Dermis microvascular lymphatic vessel endothelial cell (primary cell): Measurements from ENCODE around the gene CCDC85C. TPM values are rescaled to one million over a fixed set of nuclear protein-coding genes. Genes with fewer than 3 reads are reported as not detected.

Experiments
- DNase-seq, 2 donors: peaks; one replicate each; pipeline versions ENCODE4 v3.0.0 to v3.0.0-alpha.2; 2010; ENCODE audit warnings: low read depth in 2 of 2
- total RNA-seq: library from RNA; depleted of rRNA; stranded (reverse); fragments of >200 nt; gene quantifications from 2 replicates; pipeline ENCODE4 v1.2.1, GENCODE V29; 2014

CCDC85C gene
- total RNA-seq, 1 donor from 2014 or later, result 5.5 TPM

GRCh38 chr14:99590746-99591555 is 13.1 kb downstream of the CCDC85C start:
- peak; percentile 73 to 87 for DNase-seq

DNA sequence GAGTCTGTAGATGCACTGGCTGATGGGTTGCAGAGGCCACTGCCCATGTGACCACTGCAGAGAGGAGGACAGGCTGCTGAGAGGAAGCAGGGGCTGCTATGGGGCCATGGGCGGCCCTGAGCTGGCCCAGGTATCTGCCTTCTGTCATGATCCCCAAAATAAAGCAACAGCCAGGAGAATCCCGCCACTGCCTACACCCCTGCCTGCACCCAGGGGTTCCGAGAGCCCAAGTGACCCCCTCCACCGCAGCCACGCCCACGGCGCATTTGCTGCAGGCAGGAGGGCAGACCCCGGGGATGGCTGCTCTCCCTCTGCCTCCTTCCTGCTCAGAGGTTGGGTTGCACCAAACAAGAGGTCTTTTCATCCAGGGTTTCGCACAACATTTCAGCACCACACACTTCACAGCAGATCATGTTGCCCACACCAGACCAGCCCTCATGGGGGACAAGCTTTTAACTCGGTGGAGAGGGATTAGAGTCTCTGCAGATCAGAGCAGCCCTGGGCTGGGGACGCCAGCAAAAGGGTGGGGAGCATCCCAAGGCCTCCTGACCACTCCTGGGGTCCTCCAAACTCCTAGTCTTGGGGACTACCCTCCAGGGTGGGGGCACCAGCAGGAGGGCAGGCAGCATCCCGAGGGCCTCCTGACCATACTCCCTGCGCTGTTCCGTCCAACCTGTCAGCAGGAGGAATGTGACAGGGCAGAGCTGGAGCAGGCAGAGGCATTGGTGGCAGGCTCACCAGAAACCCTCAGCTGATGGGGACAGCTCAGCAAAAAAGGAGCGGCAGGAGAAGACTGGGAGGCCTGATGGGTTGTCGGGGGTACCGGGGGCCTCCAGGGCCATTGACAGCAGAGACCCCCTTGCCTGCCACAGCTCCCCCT is 14.1 kb downstream of the CCDC85C start:
- DNase-seq, result no peak

DNA sequence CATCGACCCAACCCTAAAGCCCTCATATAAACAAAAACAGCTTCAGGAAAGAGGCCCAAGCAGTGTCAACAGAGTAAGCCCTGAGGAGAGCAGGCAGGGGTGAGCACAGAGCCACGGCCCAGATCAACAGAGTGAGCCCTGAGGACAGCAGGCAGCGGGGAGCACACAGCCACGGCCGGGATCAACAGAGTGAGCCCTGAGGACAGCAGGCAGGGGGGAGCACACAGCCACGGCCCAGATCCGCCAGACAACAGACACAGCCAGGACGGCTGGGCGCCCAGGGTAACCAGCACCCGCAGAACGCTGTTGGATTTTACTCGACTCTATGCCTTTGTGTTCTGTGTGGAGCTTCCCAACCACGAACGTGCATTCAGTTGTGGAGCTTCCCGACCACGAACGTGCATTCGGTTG is 15.0 kb downstream of the CCDC85C start:
- DNase-seq, result peak in 1 of 2 donors; percentile 32

DNA sequence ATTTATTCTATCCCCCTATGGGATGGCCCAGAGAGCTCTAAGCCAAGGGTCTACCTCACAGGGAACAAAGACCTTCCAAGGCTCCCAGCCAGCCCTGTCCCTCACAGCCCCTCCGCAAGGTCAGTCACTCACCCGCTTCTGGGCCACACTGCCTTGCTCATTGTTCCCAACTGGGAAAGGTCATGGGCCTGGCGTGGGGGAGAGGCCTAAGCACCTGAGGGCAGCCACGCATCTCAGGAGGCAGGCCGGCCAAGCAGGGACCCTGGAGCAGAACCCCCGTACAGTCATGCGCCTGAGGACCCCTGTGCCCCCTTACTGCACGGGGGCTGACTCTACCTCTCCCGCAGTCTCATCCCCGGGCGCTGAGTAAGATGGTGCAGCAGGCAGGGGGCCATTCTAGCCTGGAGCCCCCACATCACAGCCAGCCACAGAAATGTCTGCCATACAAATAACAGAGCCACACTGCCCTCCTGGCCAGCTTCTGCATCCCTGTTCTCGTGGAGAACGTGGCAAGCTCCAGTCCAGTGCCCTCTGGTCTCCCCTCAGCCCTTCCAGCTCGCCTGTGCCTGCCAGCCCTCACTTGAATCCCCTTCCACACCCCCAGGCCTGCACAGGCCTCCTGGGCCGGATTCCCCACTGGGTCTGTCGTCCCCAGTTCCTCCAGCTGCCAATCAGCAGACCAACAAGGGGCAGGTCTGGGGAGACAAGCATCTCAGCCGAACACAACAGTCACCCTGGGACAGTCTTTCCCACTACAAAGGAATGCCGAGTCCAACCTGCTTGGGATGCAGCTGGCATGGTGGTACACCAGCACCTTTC is 16.3 kb downstream of the CCDC85C start:
- no peak for DNase-seq

- no peak for DNase-seq
Measured at GRCh38 chr14:99586761-99587459, 17.1 kb downstream of the CCDC85C start.

DNA sequence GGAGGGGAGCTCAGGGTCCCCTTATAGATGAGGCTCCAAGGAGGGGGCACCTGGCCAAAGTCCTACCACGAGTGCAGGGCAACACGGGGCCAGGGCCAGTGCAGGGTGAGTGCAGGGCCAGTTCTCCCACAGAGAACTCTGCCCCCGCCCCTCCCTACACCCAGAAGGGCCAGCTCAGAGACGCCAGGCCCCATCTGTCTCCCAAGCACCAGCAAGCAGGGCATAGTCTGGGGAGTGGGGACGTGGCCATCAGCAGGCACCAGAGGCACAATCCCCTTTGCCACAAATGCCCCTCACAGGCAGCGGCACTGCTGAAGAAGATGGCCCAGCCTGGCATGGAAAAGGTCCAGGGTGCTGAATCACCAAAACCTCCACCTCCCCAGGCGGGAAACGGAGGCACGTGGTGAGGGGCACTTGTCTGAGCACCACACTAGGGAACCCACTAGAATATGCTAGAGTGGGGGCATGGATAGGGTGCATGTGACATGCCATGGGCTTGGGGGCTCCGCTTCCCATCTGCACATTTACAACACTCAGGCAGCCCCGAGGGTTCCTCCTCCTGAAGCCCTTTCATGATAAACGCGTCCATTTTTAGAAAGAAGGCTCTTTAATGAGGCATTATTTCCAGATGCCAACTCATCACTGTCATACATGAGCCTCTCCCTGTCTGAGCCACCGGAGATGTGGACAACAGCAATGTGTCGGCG is 17.8 kb downstream of the CCDC85C start:
- DNase-seq, result no peak

- DNase-seq, result no peak
Measured at GRCh38 chr14:99584823-99585222, 19.2 kb downstream of the CCDC85C start.

DNA sequence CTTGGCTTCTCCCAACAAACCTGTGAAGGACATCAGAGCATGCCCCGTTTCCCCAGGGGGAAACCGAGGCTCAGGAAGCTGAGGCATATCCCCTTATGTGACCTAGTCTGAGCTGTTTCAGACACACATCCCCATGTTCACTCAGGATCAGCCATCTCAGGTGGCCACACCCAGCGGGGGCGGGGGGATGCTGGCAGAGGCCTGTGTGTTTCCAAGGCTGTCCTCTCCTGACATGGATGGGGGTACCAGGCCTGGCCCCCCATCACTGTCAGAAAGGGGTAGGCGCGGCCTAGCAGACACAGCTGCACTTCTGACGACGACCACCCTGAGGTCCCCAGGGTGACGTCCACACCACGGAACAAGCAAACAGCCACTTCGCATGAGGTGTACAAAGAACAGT is 22.1 kb downstream of the CCDC85C start:
- no peak for DNase-seq

GRCh38 chr14:99581374-99581773 is 22.6 kb downstream of the CCDC85C start:
- DNase-seq, result no peak

GRCh38 chr14:99579903-99580571 is 24.0 kb downstream of the CCDC85C start:
- DNase-seq, result no peak

- DNase-seq, result no peak
Measured at GRCh38 chr14:99579120-99579836, 24.7 kb downstream of the CCDC85C start.

DNA sequence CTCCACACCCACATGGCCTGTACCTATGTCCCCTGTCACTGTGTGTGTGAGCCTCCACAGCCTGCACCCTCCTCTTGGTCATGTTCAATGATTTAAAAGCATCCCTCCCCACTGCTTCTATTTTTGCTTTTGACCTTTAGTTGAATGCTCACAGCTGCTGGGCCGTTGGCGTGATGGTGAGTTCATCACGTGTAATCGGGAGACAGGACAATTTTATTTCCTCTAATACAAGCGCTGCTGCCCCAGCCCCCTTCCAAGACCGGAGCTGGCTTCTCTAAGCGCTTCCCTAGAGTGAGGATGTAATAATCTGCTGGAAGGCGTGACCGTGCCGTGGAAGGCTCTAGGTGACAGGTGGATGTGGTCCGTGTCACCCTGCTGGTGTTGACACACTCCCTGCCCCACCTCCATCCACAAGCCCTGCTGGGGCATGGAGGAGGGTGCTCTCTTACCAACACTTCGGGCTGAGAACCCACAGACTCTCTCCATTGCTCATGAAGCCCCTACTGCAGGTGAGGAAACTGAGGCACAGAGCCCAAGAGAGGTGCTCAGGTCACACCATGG is 25.4 kb downstream of the CCDC85C start:
- no peak for DNase-seq

GRCh38 chr14:99576761-99577705 is 27.0 kb downstream of the CCDC85C start:
- no peak for DNase-seq

DNA sequence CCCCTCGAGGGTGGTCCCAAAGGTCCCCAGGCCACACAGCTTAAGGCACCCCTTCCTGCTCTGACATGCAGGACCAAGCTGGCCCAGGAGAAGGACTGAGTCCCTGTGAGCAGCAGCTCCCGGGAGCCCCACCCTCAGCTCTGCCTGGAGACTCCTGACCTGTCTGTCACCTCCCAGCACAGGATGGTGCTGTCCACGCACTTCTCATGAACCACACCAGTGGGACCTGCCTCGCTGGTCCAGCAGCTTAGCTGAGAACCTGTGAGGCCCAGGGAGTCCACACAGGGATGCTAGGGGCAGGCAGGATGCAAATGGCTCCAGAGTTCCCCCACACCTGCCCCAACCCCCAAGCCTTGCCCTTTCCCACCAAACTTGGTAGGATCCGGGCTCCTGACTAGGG is 27.7 kb downstream of the CCDC85C start:
- no peak for DNase-seq

- DNase-seq, result no peak
Measured at GRCh38 chr14:99575043-99576023, 28.7 kb downstream of the CCDC85C start.

- no peak for DNase-seq
Measured at GRCh38 chr14:99574099-99574880, 29.7 kb downstream of the CCDC85C start.
